ENCODE results near the gene MTTP.

DNA sequence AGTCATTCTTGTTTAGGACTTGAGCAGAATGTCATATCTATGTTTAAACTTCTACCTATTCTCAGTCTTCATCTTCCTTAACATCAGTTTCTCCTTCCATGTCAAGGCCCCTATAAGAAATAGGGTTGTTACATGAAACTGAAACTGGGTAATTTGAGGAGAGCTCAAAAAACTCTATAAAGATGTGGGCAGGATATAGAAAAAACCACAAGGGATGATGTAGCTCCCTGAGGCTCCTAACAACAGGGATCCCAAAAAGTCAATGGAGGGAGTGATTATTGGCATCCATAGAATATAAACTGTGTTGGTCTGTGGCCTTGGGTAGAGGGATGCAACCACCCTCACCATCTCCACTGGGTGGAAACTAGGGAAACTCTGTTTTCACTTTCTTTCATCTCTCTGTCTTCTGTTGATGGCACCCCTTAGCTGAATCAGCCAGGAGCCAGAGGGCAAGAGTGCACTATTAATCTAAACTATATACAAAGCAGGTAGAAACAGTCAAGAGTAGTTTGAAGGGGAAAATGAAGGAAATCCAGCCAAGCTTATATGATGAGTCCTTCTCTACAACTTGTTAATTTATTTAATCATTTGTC lies 55.4 kb downstream of the MTTP start:
- TF ChIP-seq CTCF (IDR thresholded peaks at IDR 0.05) (no peak), POLR2A (IDR thresholded peaks at IDR 0.05) (no peak), EP300 (IDR thresholded peaks at IDR 0.05) (no peak)

All from ovary (tissue), 3 donors.